HepG2 (cell line): ENCODE data around the gene NTM. TPM values are rescaled to one million over a fixed set of nuclear protein-coding genes. Genes with fewer than 3 reads are reported as not detected.

Experiments
- ATAC-seq: fragments of 200-7000 bp; cut with Tn5 transposase; 3 replicates; pipeline ENCODE4 v1.9.1; 2020; ENCODE audit warnings: mild to moderate bottlenecking, moderate library complexity
- BruUV-seq: library from RNA; stranded (reverse); fragments of 400-500 nt; replicated peaks from 2 replicates; lab custom pipeline; 2021; lab: Mats Ljungman, UMichigan
- CTCF ChIA-PET: fragments of 300-600 bp; formaldehyde crosslinking; extraction: SDS; loops from one replicate; lab custom pipeline; 2021; ENCODE audit warnings: low total read pairs, inconsistent platforms, low intra/inter-chr PET ratio; lab: Yijun Ruan, JAX
- POLR2A ChIA-PET: fragments of 350-600 bp; sonication (Branson Sonifier 250); formaldehyde crosslinking; loops from one replicate; lab custom pipeline; 2020; ENCODE audit warnings: antibody characterized with exemption, inconsistent platforms; lab: Yijun Ruan, JAX
- DNase-seq: peaks from one replicate; pipeline ENCODE4 v3.0.0-alpha.2; 2015; ENCODE audit warnings: low spot score
- FAIRE-seq: peaks from 3 replicates; lab custom pipeline; 2011; peaks lifted over from hg19 to GRCh38; lab: Jason Lieb, UNC
- H2AFZ ChIP-seq: one replicate; pipeline ENCODE4 v1.6.1; 2011; ENCODE audit warnings: low read length, inconsistent platforms
- H3K27ac ChIP-seq: fragments of 300-600 bp; 3 replicates; pipeline ENCODE4 v1.8.0; 2011; ENCODE audit warnings: mixed run types, mild to moderate bottlenecking, mixed read lengths, low read length, inconsistent platforms; ENCODE audit not compliant: insufficient read depth; ENCODE audit errors: extremely low read length
- H3K27me3 ChIP-seq, 2 experiments: fragments of 200-600 bp in 1 of 2; 2 replicates in 1 of 2; 3 replicates in 1 of 2; pipeline versions ENCODE4 v1.6.0 to v1.8.0; 2011; ENCODE audit warnings: low read length in 2 of 2, mild to moderate bottlenecking in 2 of 2, moderate library complexity in 2 of 2, inconsistent platforms in 1 of 2; ENCODE audit not compliant: insufficient read depth in 2 of 2, control insufficient read depth in 1 of 2
- H3K36me3 ChIP-seq, 2 experiments: fragments of 200-600 bp in 1 of 2; replicated peaks in 1 of 2; 2 replicates in 1 of 2; 3 replicates in 1 of 2; pipeline versions ENCODE4 v1.5.1 to v1.8.0; 2011; ENCODE audit warnings: low read length in 2 of 2, inconsistent platforms in 1 of 2; ENCODE audit not compliant: insufficient read depth in 2 of 2, control insufficient read depth in 1 of 2
- H3K4me1 ChIP-seq: 2 replicates; pipeline ENCODE4 v1.5.1; 2012; ENCODE audit warnings: low read length, inconsistent platforms; ENCODE audit not compliant: insufficient read depth
- H3K4me2 ChIP-seq: 2 replicates; pipeline ENCODE4 v1.6.0; 2011; ENCODE audit warnings: low read depth, low read length, inconsistent platforms
- H3K4me3 ChIP-seq, 3 experiments: fragments of 200-600 bp in 1 of 3; sonication (generic), shearing (Covaris generic) in 1 of 3; replicated peaks in 1 of 3; 2 replicates each; pipeline ENCODE4 v1.5.1; 2011 to 2016; ENCODE audit warnings: low read length in 3 of 3, inconsistent platforms in 2 of 3, low read depth in 2 of 3, mild to moderate bottlenecking in 2 of 3, control low read depth in 1 of 3, mixed read lengths in 1 of 3; ENCODE audit not compliant: insufficient read depth in 1 of 3
- H3K79me2 ChIP-seq: one replicate; pipeline ENCODE4 v1.6.1; 2011; ENCODE audit warnings: low read length, inconsistent platforms; ENCODE audit not compliant: insufficient read depth
- H3K9ac ChIP-seq: 2 replicates; pipeline ENCODE4 v1.6.0; 2011; ENCODE audit warnings: mild to moderate bottlenecking, low read depth, low read length, inconsistent platforms; ENCODE audit not compliant: insufficient read depth
- H3K9me3 ChIP-seq: 2 replicates; pipeline ENCODE4 v1.5.1; 2012; ENCODE audit warnings: mild to moderate bottlenecking, low read length
- H4K20me1 ChIP-seq: 2 replicates; pipeline ENCODE4 v1.6.0; 2011; ENCODE audit warnings: inconsistent platforms, mild to moderate bottlenecking, low read length, moderate library complexity; ENCODE audit not compliant: insufficient read depth
- ARID5B ChIP-seq: IDR thresholded peaks from 2 replicates; pipeline ENCODE4 v1.4.0; 2020; ENCODE audit warnings: mild to moderate bottlenecking, missing genetic modification reagents
- ASH2L ChIP-seq: fragments of 300-600, 200-600 bp; sonication (generic); IDR thresholded peaks from 2 replicates; pipeline ENCODE4 v1.7.0; 2017; ENCODE audit warnings: low read depth, mild to moderate bottlenecking, moderate library complexity, mixed read lengths, low read length; ENCODE audit not compliant: insufficient read length
- CTCF ChIP-seq: sonication (generic); formaldehyde crosslinking; IDR thresholded peaks from 2 replicates; pipeline ENCODE4 v1.5.0; 2020; ENCODE audit warnings: mild to moderate bottlenecking, missing genetic modification reagents, moderate library complexity
- HCFC1 ChIP-seq: fragments of 150-350 bp; IDR thresholded peaks from 2 replicates; pipeline ENCODE4 v1.6.1; 2014; ENCODE audit warnings: low read depth, low read length
- NFATC3 ChIP-seq: sonication (generic); formaldehyde crosslinking; IDR thresholded peaks from 2 replicates; pipeline ENCODE4 v1.5.1; 2020; ENCODE audit warnings: mild to moderate bottlenecking, missing genetic modification reagents
- SSRP1 ChIP-seq: IDR thresholded peaks from 2 replicates; pipeline ENCODE4 v1.6.1; 2016; ENCODE audit warnings: control low read depth
- STAG1 ChIP-seq: sonication (generic); formaldehyde crosslinking; IDR thresholded peaks from 2 replicates; pipeline ENCODE4 v1.4.0; 2020; ENCODE audit warnings: missing genetic modification reagents
- ZNF34 ChIP-seq: sonication (generic); formaldehyde crosslinking; IDR thresholded peaks from 2 replicates; pipeline ENCODE4 v1.4.0; 2020; ENCODE audit warnings: mild to moderate bottlenecking, missing genetic modification reagents, borderline replicate concordance
- ZNF781 ChIP-seq: sonication (generic); formaldehyde crosslinking; IDR thresholded peaks from 2 replicates; pipeline ENCODE4 v1.5.1; 2020; ENCODE audit warnings: borderline replicate concordance, mild to moderate bottlenecking, missing genetic modification reagents; ENCODE audit errors: not compliant biosample characterization
- ZNF784 ChIP-seq: sonication (generic); formaldehyde crosslinking; IDR thresholded peaks from 2 replicates; pipeline ENCODE4 v1.5.1; 2020; ENCODE audit warnings: missing genetic modification reagents, mild to moderate bottlenecking, borderline replicate concordance
- ZNF878 ChIP-seq: sonication (generic); formaldehyde crosslinking; IDR thresholded peaks from 2 replicates; pipeline ENCODE4 v1.8.1; 2023; ENCODE audit warnings: mild to moderate bottlenecking, missing genetic modification reagents, moderate library complexity
- WGBS: methylation state at CpG from one replicate; pipeline ENCODE4 v1.1.6; 2017; ENCODE audit warnings: low lambda C conversion rate; 5-methylcytosine and 5-hydroxymethylcytosine counted together
- in situ Hi-C: cut with HindIII; loops from 2 replicates; pipeline ENCODE4 v1.10.0; 2017; ENCODE audit warnings: low pct_unique_long_range_greater_than_20kb; ENCODE audit not compliant: extremely low pct_ligation_motif_present
- intact Hi-C: fragments of 100-400 bp; cut with micrococcal nuclease; formaldehyde crosslinking; loops from one replicate; pipeline ENCODE4 v1.10.0; 2022; ENCODE audit not compliant: unreplicated experiment
- polyA plus RNA-seq, 8 experiments: library from polyadenylated mRNA; depleted of rRNA in 3 of 8; stranded (reverse) in 7 of 8; unstranded in 1 of 8; fragments of >200 nt; fragmentation: Illumina TruSeq in 4 of 8; extraction: Trizol in 4 of 8; gene quantifications; 2 replicates each; pipeline versions ENCODE4 v1.2.1 to v1.2.3, GENCODE V29; 2011 to 2016; ENCODE audit warnings: low read depth in 4 of 8, missing spikeins in 1 of 8, mixed read lengths in 1 of 8; ENCODE audit not compliant: insufficient read depth in 1 of 8
- total RNA-seq, 5 experiments: library from RNA; depleted of rRNA; stranded (reverse); fragments of >200 nt; fragmentation: Illumina TruSeq; extraction: Trizol; gene quantifications; 2 replicates each; pipeline ENCODE4 v1.2.3, GENCODE V29; 2016; ENCODE audit warnings: low read depth in 1 of 5

The NTM gene
- total and polyA plus RNA-seq, 2 of the 13 experiments (the other 11 are each of a cell fraction or from before 2014, with no cell fraction given), result not detected

- TF ChIP-seq ZNF781 (CRISPR knock-in tag), result no peak
- TF ChIP-seq ZNF878 (CRISPR knock-in tag), result no peak
- no peak for TF ChIP-seq ARID5B (CRISPR knock-in tag)
- TF ChIP-seq, all 625 proteins: peak for 0
Observed at GRCh38 chr11:132125988-132126871, 755.8 kb downstream of the NTM start (continued).

- 15% methylated on average over 19 of the region's 19 CpGs for WGBS
- Histone ChIP-seq H3K4me3 (no peak overlapping the region), H3K79me2 (no peaks in the 10 kb centered on the region), H3K27me3 (0 out of 5 replicates have a peak, but pooled peaks cover 0 to 8% of the 10 kb centered on the region in 2 experiments), H3K4me2 (no peak overlapping the region), H2AFZ (no peak overlapping the region), H3K4me1 (no peaks in the 10 kb centered on the region), H4K20me1 (no peaks in the 10 kb centered on the region), H3K36me3 (no peaks in the 10 kb centered on the region), H3K27ac (no peak overlapping the region), H3K9me3 (no peaks in the 10 kb centered on the region), H3K9ac (no peak overlapping the region)
- intact Hi-C loops, result no loop called here
- FAIRE-seq (no peak), DNase-seq (peak; percentile 3), ATAC-seq (no peak; the same call in 2 of the 3 replicates)
- BruUV-seq, result no TSS peak
- POLR2A ChIA-PET, result no interaction called here
- in situ Hi-C loops, result loop anchor here (25.0 kb wide), 1 partner anchor 265 kb away; no protein-coding TSS in a partner anchor
- CTCF ChIA-PET, result no interaction called here
- TF ChIP-seq ZNF784 (CRISPR knock-in tag) (no peak), ASH2L (no peak), CTCF (CRISPR knock-in tag) (0 out of 2 replicates have a peak, but pooled peaks have one; percentile 18), NFATC3 (CRISPR knock-in tag) (no peak), SSRP1 (CRISPR knock-in tag) (no peak), ZNF34 (CRISPR knock-in tag) (no peak), HCFC1 (no peak), STAG1 (CRISPR knock-in tag) (peak; percentile 34; the same call in 1 of the 2 replicates)
Observed at GRCh38 chr11:132126973-132127899, 756.8 kb downstream of the NTM start.
